ENCODE results near the gene FES. TPM values are rescaled to one million over a fixed set of nuclear protein-coding genes. Genes with fewer than 3 reads are reported as not detected.

FES gene
- total and polyA plus RNA-seq, 2 of the 13 experiments (the other 11 are each of a cell fraction or from before 2014, with no cell fraction given), result 4.0 to 9.5 TPM

GRCh38 chr15:90873998-90874605 is 10.2 kb upstream of the FES start (continued):
- TF ChIP-seq ZNF687 (CRISPR knock-in tag; IDR thresholded peaks at IDR 0.05) (peak; percentile 87), MXD4 (CRISPR knock-in tag; IDR thresholded peaks at IDR 0.05) (0 out of 2 replicates have a peak, but pooled peaks have one; percentile 56), ZNF883 (CRISPR knock-in tag; IDR thresholded peaks at IDR 0.05; ENCODE audit: not compliant biosample characterization) (no peak), ZMYM3 (CRISPR knock-in tag; IDR thresholded peaks at IDR 0.05) (peak; percentile 86), AGO2 (optimal IDR thresholded peaks at IDR 0.05; ENCODE audit: low read depth, low read length) (no peak), ONECUT2 (CRISPR knock-in tag; IDR thresholded peaks at IDR 0.05) (peak; percentile 98), TOE1 (CRISPR knock-in tag; IDR thresholded peaks at IDR 0.05) (no peak), SRSF1 (optimal IDR thresholded peaks at IDR 0.05; ENCODE audit: low read depth, low read length) (peak; percentile 55), REST (IDR thresholded peaks at IDR 0.05; ENCODE audit: borderline replicate concordance in 1 of 2, low read depth in 1 of 2, low read length in 2 of 2) (peak in 1 of 2 experiments; percentile 82; a peak in 1 of 4 replicates), MIER3 (CRISPR knock-in tag; IDR thresholded peaks at IDR 0.05; ENCODE audit: borderline replicate concordance) (peak; percentile 98; the same call in 1 of the 2 replicates), DNMT3B (CRISPR knock-in tag; conservative IDR thresholded peaks at IDR 0.05) (0 out of 2 replicates have a peak, but pooled peaks have one; percentile 32), ZNF367 (CRISPR knock-in tag; IDR thresholded peaks at IDR 0.05; ENCODE audit: borderline replicate concordance) (no peak), ZNF674 (CRISPR knock-in tag; IDR thresholded peaks at IDR 0.05; ENCODE audit: low read depth) (no peak), ZNF792 (CRISPR knock-in tag; IDR thresholded peaks at IDR 0.05) (peak; percentile 95), ZFP37 (CRISPR knock-in tag; IDR thresholded peaks at IDR 0.05; ENCODE audit: borderline replicate concordance) (0 out of 2 replicates have a peak, but pooled peaks have one; percentile 26), YY1 (IDR thresholded peaks at IDR 0.05; ENCODE audit: insufficient read depth, insufficient replicate concordance, low read depth, low read length) (peak; percentile 74), AHR (CRISPR knock-in tag; IDR thresholded peaks at IDR 0.05) (0 out of 2 replicates have a peak, but pooled peaks have one; percentile 61), GFI1 (CRISPR knock-in tag; IDR thresholded peaks at IDR 0.05; ENCODE audit: borderline replicate concordance) (peak; percentile 94), TCF7L2 (IDR thresholded peaks at IDR 0.05; ENCODE audit: low read depth, low read length) (no peak), ZMYM4 (CRISPR knock-in tag; IDR thresholded peaks at IDR 0.05) (peak; percentile 92), GATA4 (IDR thresholded peaks at IDR 0.05; ENCODE audit: borderline replicate concordance, low read depth) (peak; percentile 82; the same call in 1 of the 2 replicates), HMG20A (CRISPR knock-in tag; IDR thresholded peaks at IDR 0.05; ENCODE audit: borderline replicate concordance) (peak; percentile 99), TGIF2 (CRISPR knock-in tag; IDR thresholded peaks at IDR 0.05) (peak; percentile 91), FOXA3 (CRISPR knock-in tag; IDR thresholded peaks at IDR 0.05) (peak; percentile 99)

Data from HepG2 (cell line).